NT2/D1 (cell line): ENCODE data around the gene CDK14.
"Not testable (repeated sequence)": the region's sequence is repeated elsewhere in the genome, so short reads cannot be mapped to it uniquely, and the experiment has no call there.

Source experiments
- DNase-seq: peaks from one replicate; pipeline ENCODE4 v3.0.0-alpha.2; 2011; ENCODE audit warnings: low read depth, low spot score
- H3K27me3 ChIP-seq: 2 replicates; pipeline ENCODE4 v1.6.0; 2011; ENCODE audit warnings: mild to moderate bottlenecking; ENCODE audit not compliant: insufficient read length, insufficient read depth
- H3K36me3 ChIP-seq: 2 replicates; pipeline ENCODE4 v1.6.1; 2011; ENCODE audit warnings: mild to moderate bottlenecking, low read length, mixed read lengths; ENCODE audit not compliant: insufficient read depth, insufficient read length
- H3K4me1 ChIP-seq: 2 replicates; pipeline ENCODE4 v1.5.1; 2011; ENCODE audit not compliant: insufficient read depth, insufficient read length
- H3K4me3 ChIP-seq: 2 replicates; pipeline ENCODE4 v1.5.1; 2011; ENCODE audit warnings: low read depth; ENCODE audit not compliant: insufficient read length
- H3K9ac ChIP-seq: 2 replicates; pipeline ENCODE4 v1.6.0; 2011; ENCODE audit warnings: low read depth; ENCODE audit not compliant: insufficient read length
- H3K9me3 ChIP-seq: 2 replicates; pipeline ENCODE4 v1.5.1; 2011; ENCODE audit warnings: mild to moderate bottlenecking, low read length; ENCODE audit not compliant: insufficient read depth
- SUZ12 ChIP-seq: IDR thresholded peaks from 2 replicates; pipeline ENCODE4 v1.6.1; 2011; ENCODE audit not compliant: insufficient read length, insufficient read depth; ENCODE audit errors: extremely low read depth
- YY1 ChIP-seq: IDR thresholded peaks from 2 replicates; pipeline ENCODE4 v1.6.1; 2011; ENCODE audit not compliant: insufficient read length, insufficient read depth
- ZNF274 ChIP-seq: IDR thresholded peaks from 2 replicates; pipeline ENCODE4 v1.6.1; 2011; ENCODE audit warnings: mild to moderate bottlenecking, low read depth, low read length

The CDK14 gene

DNA sequence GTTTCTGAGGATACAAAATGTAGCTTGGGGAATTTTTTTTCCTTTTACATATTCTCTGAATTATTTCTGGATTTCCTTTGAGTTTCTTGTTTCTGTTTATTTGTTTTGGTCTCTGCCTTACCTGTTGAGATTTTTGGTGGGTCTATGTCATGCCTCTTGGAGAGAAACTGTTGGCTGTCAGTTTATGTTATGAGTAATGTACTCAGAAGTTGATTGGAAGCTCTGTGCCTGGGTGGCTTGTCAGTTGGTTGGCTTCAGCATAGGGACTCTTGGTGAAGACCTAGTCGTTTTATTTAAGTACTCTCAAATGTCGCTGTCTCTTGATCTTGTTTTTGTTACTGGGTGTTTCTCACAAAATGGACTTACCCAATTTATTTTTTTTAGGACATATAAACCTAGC is 132.4 kb downstream of the CDK14 start:
- no peak for DNase-seq
- Histone ChIP-seq H3K4me3 (no peak overlapping the region), H3K9ac (no peak overlapping the region), H3K36me3 (no peaks in the 10 kb centered on the region), H3K27me3 (no peaks in the 10 kb centered on the region), H3K9me3 (peaks cover 3% of the 10 kb centered on the region; the same call in 1 of the 2 replicates), H3K4me1 (no peaks in the 10 kb centered on the region)
- no peak for TF ChIP-seq ZNF274
- no peak for TF ChIP-seq SUZ12
- TF ChIP-seq YY1: no peak

DNA sequence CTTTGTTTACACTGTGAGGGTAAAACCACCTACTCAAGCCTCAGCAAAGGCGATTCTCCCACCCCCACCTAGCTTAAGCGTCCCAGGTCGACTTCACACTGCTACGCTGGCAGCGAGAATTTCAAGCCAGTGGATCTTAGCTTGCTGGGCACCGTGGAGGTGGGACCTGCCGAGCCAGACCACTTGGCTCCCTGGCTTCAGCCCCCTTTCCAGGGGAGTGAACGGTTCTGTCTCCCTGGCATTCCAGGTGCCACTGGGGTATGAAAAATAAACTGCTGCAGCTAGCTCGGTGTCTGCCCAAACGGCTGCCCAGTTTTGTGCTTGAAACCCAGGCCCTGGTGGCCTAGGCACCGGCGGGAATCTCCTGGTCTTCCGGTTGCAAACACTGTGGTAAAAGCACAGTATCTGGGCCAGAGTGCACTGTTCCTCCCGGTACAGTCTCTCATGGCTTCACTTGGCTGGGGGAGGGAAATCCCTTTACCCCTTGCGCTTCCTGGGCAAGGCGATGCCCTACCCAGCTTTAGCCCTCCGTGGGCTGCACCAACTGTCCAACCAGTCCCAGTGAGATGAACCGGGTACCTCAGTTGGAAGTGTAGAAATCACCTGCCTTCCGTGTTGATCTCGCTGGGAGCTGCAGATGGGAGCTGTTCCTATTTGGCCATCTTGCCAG is 139.6 kb downstream of the CDK14 start:
- H3K36me3 ChIP-seq, H3K9ac ChIP-seq, H3K9me3 ChIP-seq, H3K4me3 ChIP-seq, H3K27me3 ChIP-seq, H3K4me1 ChIP-seq, DNase-seq: not testable (repeated sequence)

DNA sequence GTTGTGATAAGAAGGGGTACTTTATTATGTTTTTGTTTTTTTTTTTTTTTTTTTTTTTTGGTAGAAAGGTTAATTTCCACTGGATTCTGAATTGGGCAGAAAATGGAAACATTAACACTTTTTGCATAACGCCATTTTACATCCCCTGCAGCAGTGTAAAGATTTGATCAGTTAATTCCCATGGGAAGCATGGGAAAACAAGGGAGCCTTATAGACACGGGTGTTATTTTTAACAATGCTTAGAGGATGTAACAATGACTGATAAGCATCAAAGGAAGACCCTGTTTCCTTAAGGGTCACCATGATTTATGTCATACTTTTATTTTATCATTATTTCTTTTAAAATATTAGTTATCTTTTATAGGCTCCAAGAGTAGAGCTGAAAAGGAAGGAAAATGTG is 140.2 kb downstream of the CDK14 start:
- DNase-seq: no peak
- H3K4me1 ChIP-seq: no peaks in the 10 kb centered on the region
- no peaks in the 10 kb centered on the region for H3K36me3 ChIP-seq
- no peak for TF ChIP-seq SUZ12
- TF ChIP-seq YY1: no peak
- TF ChIP-seq ZNF274: no peak
- H3K9ac ChIP-seq: no peak overlapping the region
- peaks cover 6% of the 10 kb centered on the region; the same call in 1 of the 2 replicates for H3K9me3 ChIP-seq
- no peak overlapping the region for H3K4me3 ChIP-seq
- no peaks in the 10 kb centered on the region for H3K27me3 ChIP-seq

DNA sequence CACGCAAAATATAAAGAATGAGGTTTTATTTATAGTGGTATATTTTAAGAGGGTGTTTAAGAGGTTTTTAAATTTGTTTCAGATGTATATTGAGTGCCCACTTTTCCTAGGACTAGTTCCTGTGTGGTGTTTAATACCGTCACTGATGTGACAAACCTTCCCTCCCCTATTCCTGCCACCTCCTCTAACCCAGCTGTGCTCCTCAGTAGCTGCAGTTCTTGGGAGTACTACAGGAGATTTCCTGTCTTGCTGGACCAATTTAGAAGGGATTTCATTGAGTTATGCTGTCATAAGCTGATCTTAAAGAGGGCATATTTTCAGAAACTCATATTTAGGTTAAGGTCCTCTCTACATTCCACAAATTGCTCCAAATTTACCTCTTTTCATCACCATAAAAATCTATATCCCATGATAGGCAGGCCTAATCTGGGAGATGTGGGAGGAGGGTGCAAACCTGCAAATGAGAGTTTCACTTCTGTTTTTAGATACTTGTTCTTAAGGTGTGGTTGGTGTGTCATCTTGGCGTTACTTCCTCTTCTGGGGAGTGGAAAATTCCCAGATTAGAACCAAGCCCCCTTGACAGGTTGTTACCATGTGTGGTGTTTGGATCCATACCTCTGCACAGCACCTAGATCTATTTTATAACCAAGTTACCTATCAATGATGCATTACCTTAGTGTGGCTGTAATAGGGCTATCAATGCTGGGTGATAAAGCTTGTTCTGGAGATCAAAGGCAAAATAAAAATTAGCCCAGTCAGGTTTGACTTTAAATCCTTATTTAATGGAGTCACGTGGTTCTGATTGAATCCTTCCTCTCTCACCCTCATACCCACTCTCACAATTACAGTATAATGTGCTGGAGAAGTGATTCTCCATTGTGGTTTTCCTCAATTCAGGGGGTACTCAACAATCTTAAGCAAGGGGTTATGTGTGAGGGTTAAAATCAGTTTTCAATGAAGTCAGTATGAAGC is 141.1 kb downstream of the CDK14 start:
- no peak for DNase-seq
- H3K4me1 ChIP-seq: no peaks in the 10 kb centered on the region
- H3K9ac ChIP-seq: no peak overlapping the region
- no peaks in the 10 kb centered on the region for H3K27me3 ChIP-seq
- no peaks in the 10 kb centered on the region for H3K36me3 ChIP-seq
- TF ChIP-seq YY1: no peak
- TF ChIP-seq ZNF274: no peak
- TF ChIP-seq SUZ12: no peak
- H3K4me3 ChIP-seq: no peak overlapping the region
- H3K9me3 ChIP-seq: peaks cover 6% of the 10 kb centered on the region; the same call in 1 of the 2 replicates

DNA sequence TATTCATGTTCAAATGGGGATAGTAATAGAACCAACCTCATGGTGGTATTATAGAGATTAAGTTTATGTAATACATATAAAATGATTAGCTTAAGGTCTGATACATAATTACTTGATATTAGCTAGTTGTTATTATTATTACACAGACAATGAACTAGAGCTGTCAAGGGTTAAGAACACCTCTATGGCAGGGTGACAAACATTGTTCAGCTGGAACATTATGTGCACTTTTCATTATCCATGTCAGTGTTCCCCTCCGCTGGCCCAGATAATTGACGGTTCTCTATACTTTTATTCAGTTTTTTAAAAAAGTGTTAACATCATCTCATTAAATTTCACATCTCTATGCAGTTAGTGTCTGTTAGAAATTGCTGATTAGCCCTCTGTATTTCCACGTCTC is 142.1 kb downstream of the CDK14 start:
- peaks cover 6% of the 10 kb centered on the region; the same call in 1 of the 2 replicates for H3K9me3 ChIP-seq
- H3K4me3 ChIP-seq: no peak overlapping the region
- no peaks in the 10 kb centered on the region for H3K4me1 ChIP-seq
- DNase-seq: no peak
- H3K27me3 ChIP-seq: no peaks in the 10 kb centered on the region
- TF ChIP-seq YY1 (no peak), ZNF274 (no peak), SUZ12 (no peak)
- no peaks in the 10 kb centered on the region for H3K36me3 ChIP-seq
- H3K9ac ChIP-seq: no peak overlapping the region

DNA sequence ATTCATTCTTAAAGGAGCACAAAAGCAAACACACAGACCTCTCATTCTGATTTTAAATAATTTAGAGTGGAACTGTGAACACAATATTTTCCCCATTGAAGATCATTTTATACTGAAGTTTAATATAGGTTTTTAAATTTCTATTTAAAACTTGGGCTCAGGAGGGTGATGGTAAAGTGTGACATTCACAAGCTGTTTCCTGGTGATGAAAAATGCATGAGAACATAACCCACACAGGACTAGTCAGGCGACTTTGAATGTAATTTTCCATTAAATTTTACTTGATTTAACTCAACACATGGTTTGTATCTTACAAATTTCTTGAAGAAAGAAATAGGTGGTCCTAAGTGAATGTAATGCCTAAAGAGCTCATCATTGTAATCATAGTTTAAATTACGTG is 143.6 kb downstream of the CDK14 start:
- Histone ChIP-seq H3K9ac (no peak overlapping the region), H3K9me3 (no peaks in the 10 kb centered on the region), H3K36me3 (no peaks in the 10 kb centered on the region), H3K4me3 (no peak overlapping the region), H3K27me3 (no peaks in the 10 kb centered on the region), H3K4me1 (no peaks in the 10 kb centered on the region)
- DNase-seq: no peak
- no peak for TF ChIP-seq SUZ12
- no peak for TF ChIP-seq ZNF274
- no peak for TF ChIP-seq YY1

DNA sequence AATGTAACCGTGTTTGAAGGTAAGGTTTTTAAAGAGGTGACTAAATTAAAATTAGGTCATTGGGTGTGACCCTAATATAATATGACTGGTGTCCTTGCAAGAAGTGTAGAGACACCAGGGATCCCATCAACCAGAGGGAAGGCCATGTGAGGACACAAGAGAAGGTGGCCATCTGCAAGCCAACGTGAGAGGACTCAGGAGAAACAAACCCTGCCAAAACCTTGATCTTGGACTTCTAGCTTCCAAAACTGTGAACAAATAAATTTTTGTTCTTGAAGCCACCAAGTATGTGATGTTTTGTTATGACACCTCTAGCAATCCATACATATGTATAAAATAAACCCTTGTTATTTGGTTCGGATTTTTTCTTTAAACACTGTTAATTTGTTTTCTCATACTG is 144.3 kb downstream of the CDK14 start:
- H3K4me1 ChIP-seq: no peaks in the 10 kb centered on the region
- TF ChIP-seq SUZ12 (no peak), YY1 (no peak), ZNF274 (no peak)
- DNase-seq: no peak

More for the DNA sequence above, 144.3 kb downstream of the CDK14 start:
- no peak overlapping the region for H3K9ac ChIP-seq
- no peak overlapping the region for H3K4me3 ChIP-seq
- no peaks in the 10 kb centered on the region for H3K36me3 ChIP-seq
- no peaks in the 10 kb centered on the region for H3K27me3 ChIP-seq
- no peaks in the 10 kb centered on the region for H3K9me3 ChIP-seq
